ENCODE results near the gene P2RY2.

DNA sequence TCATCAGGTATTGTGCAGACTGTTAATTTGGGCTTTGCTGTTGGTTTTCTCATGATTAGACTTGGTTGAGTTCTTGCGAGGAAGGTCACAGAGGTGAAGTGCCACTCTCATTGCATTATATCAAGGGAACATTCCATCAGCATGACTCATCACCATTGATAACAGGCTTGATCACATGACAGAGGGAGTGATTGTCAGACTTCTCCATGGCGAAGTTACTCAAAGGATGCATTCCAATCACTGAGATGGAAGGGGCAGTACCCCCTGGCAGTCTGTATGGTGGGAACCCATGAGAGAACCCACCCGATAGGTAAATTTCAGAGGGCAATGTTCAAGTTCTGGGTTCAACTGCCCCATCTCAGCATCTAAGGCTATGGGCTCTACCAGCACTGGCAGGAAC, 19.4 kb upstream of the P2RY2 start:
- TF ChIP-seq FOXJ3 (CRISPR knock-in tag; IDR thresholded peaks at IDR 0.05), result no peak
- no peak for TF ChIP-seq MAX (IDR thresholded peaks at IDR 0.05; ENCODE audit: low read depth)
- no peak for TF ChIP-seq CTCF (IDR thresholded peaks at IDR 0.05)
- no peak for TF ChIP-seq ELF1 (IDR thresholded peaks at IDR 0.05)
- TF ChIP-seq USF2 (IDR thresholded peaks at IDR 0.05; ENCODE audit: borderline replicate concordance, low read depth, low read length), result no peak
- no peak for TF ChIP-seq REST (IDR thresholded peaks at IDR 0.05; ENCODE audit: low read depth, low read length)
- no peak for TF ChIP-seq GATA2 (CRISPR knock-in tag; IDR thresholded peaks at IDR 0.05)
